ENCODE results near the gene CERS4. TPM values are rescaled to one million over a fixed set of nuclear protein-coding genes. Genes with fewer than 3 reads are reported as not detected.

Gene CERS4
- total RNA-seq, 1 experiment from 2014 or later, result 11.6 TPM

GRCh38 chr19:8304841-8305621 lies 95.9 kb downstream of the CERS4 start:
- no peak for DNase-seq (ENCODE audit: low read depth, low spot score)
- TF ChIP-seq TCF7L2 (IDR thresholded peaks at IDR 0.05; ENCODE audit: low read depth, low read length), result no peak
- no peak for ATAC-seq
- no peak overlapping the region for H3K27ac ChIP-seq (ENCODE audit: low read length)
- intact Hi-C loops (cut with micrococcal nuclease; ENCODE audit: unreplicated experiment), result no loop called here
- H3K4me3 ChIP-seq (ENCODE audit: low read depth in 2 of 2, low read length in 2 of 2), result no peak overlapping the region
- no peaks in the 10 kb centered on the region for H3K27me3 ChIP-seq (ENCODE audit: control insufficient read depth, insufficient read depth, low read length)
- no TSS peak for BruUV-seq (replicated peaks)
- in situ Hi-C loops (cut with HindIII; ENCODE audit: low pct_unique_long_range_greater_than_20kb, low sequenced_read_pairs), result no loop called here
- POLR2A ChIA-PET, result interaction anchor here (0.6 kb wide), 1 partner anchor 275 kb away, joined by 5 read pairs; no protein-coding TSS in a partner anchor
- no peaks in the 10 kb centered on the region for H3K9me3 ChIP-seq (ENCODE audit: control insufficient read depth, insufficient read depth, low read depth, low read length)
- H3K36me3 ChIP-seq (ENCODE audit: control insufficient read depth, insufficient read depth, low read length), result no peaks in the 10 kb centered on the region; the same call in 1 of the 2 replicates
- CTCF ChIA-PET, result interaction anchor here (0.6 to 0.8 kb wide), 2 partner anchors 30 to 139 kb away, joined by 4 read pairs; no protein-coding TSS in a partner anchor
- peaks cover 11% of the 10 kb centered on the region for H3K4me1 ChIP-seq (ENCODE audit: control insufficient read depth, insufficient read depth, low read length)

GRCh38 chr19:8305798-8306197 lies 96.6 kb downstream of the CERS4 start:
- H3K27me3 ChIP-seq (ENCODE audit: control insufficient read depth, insufficient read depth, low read length), result no peaks in the 10 kb centered on the region
- no peak overlapping the region for H3K27ac ChIP-seq (ENCODE audit: low read length)
- peaks cover 11% of the 10 kb centered on the region for H3K4me1 ChIP-seq (ENCODE audit: control insufficient read depth, insufficient read depth, low read length)
- in situ Hi-C loops (cut with HindIII; ENCODE audit: low pct_unique_long_range_greater_than_20kb, low sequenced_read_pairs), result no loop called here
- no peaks in the 10 kb centered on the region; the same call in 1 of the 2 replicates for H3K36me3 ChIP-seq (ENCODE audit: control insufficient read depth, insufficient read depth, low read length)
- no TSS peak for BruUV-seq (replicated peaks)
- DNase-seq (ENCODE audit: low read depth, low spot score) (no peak), ATAC-seq (no peak)
- CTCF ChIA-PET, result no interaction called here
- POLR2A ChIA-PET, result no interaction called here
- no peak overlapping the region for H3K4me3 ChIP-seq (ENCODE audit: low read depth in 2 of 2, low read length in 2 of 2)
- no peaks in the 10 kb centered on the region for H3K9me3 ChIP-seq (ENCODE audit: control insufficient read depth, insufficient read depth, low read depth, low read length)
- intact Hi-C loops (cut with micrococcal nuclease; ENCODE audit: unreplicated experiment), result no loop called here
- TF ChIP-seq CTCF (IDR thresholded peaks at IDR 0.05) (no peak), REST (IDR thresholded peaks at IDR 0.05; ENCODE audit: insufficient read depth in 1 of 2, low read depth in 2 of 2, low read length in 1 of 2) (no peak), POLR2AphosphoS5 (IDR thresholded peaks at IDR 0.05; ENCODE audit: low read depth, low read length) (no peak), SIN3A (IDR thresholded peaks at IDR 0.05; ENCODE audit: borderline replicate concordance, insufficient read depth, low read depth, low read length) (no peak), TCF7L2 (IDR thresholded peaks at IDR 0.05; ENCODE audit: low read depth, low read length) (no peak)
